ENCODE measurements around the gene GNMT. TPM values are rescaled to one million over a fixed set of nuclear protein-coding genes. Genes with fewer than 3 reads are reported as not detected.

The GNMT gene
- total and polyA plus RNA-seq, 2 donors (not counting 1 experiment from before 2014, with no cell fraction given): 2.0 to 5.9 TPM

DNA sequence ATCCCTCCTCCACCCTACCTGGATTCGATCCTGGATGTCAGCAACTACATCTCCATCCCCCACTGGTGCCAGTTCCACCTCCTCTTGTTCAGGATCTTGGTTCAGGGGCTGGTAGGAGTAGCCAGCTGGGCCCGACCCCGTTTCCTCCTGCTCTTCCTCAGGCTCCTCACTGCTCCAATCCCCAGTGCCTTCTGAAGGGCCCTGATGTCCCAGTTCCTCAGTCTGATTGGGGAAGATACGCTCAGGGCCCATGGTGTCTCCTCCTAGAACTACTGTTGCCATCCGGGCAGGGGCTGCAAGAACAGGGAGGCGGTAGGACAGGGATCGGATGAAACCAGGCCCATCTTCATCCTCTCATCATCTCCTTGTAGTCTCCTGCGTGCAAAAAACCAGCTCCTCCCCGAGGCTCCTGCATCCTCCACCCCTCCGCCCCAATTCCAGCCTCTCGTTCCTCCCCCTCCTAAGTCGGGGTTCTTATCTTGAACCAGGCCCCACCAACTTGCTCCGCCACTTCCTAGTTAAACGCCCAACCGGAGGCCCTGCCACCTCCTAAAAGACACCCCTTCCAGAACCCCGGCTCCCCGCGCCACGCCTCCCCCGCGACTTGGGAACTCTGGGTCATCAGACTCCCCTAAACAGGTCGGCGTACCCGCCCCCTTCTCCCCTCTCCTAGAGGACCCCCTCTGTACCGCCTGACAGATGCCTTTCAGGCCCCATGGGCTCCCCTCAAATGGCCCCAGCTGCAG is 52.7 kb downstream of the GNMT start:
- H3K4me3 ChIP-seq (ENCODE audit: control extremely low read depth in 1 of 5, extremely low read depth in 1 of 5, insufficient read depth in 1 of 5, low read depth in 2 of 5, low read length in 4 of 5): peak overlapping the region; percentile 40 to 79 (median 70)
- H3K36me3 ChIP-seq (replicated peaks in 1 of 2; ENCODE audit: control extremely low read depth in 1 of 2, control insufficient read depth in 1 of 2, extremely low read depth in 1 of 2, insufficient read depth in 2 of 2, low read length in 1 of 2): peaks cover under 1 to 44% of the 10 kb centered on the region in 2 experiments
- peaks cover 64% of the 10 kb centered on the region for H3K79me2 ChIP-seq (ENCODE audit: control insufficient read depth, insufficient read depth, low read length)
- DNase-seq (no peak), ATAC-seq (ENCODE audit: low read depth) (no peak)
- peaks cover 20 to 29% of the 10 kb centered on the region in 2 donors for H3K4me1 ChIP-seq (ENCODE audit: control insufficient read depth in 2 of 2, insufficient read depth in 2 of 2, low read length in 2 of 2)
- WGBS (ENCODE audit: insufficient coverage): 2% methylated on average over 24 of the region's 25 CpGs
- H3K27ac Mint-ChIP-seq: peak overlapping the region; percentile 96
- H3K4me2 ChIP-seq (replicated peaks; ENCODE audit: low read depth, low read length, poor library complexity, severe bottlenecking): peak overlapping the region; percentile 89
- no peak for TF ChIP-seq EZH2 (IDR thresholded peaks at IDR 0.05; ENCODE audit: borderline replicate concordance, insufficient read depth, low read depth, low read length, poor library complexity, severe bottlenecking)
- TF ChIP-seq, protein P1, sequence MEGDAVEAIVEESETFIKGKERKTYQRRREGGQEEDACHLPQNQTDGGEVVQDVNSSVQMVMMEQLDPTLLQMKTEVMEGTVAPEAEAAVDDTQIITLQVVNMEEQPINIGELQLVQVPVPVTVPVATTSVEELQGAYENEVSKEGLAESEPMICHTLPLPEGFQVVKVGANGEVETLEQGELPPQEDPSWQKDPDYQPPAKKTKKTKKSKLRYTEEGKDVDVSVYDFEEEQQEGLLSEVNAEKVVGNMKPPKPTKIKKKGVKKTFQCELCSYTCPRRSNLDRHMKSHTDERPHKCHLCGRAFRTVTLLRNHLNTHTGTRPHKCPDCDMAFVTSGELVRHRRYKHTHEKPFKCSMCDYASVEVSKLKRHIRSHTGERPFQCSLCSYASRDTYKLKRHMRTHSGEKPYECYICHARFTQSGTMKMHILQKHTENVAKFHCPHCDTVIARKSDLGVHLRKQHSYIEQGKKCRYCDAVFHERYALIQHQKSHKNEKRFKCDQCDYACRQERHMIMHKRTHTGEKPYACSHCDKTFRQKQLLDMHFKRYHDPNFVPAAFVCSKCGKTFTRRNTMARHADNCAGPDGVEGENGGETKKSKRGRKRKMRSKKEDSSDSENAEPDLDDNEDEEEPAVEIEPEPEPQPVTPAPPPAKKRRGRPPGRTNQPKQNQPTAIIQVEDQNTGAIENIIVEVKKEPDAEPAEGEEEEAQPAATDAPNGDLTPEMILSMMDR (IDR thresholded peaks at IDR 0.05): no peak
- peak overlapping the region; percentile 35 to 69 for H3K27ac ChIP-seq (ENCODE audit: low read length in 2 of 2)
- no peaks in the 10 kb centered on the region for H3K9me3 Mint-ChIP-seq (ENCODE audit: insufficient read depth)
- peaks cover 55% of the 10 kb centered on the region for H3K4me1 Mint-ChIP-seq
- ChIA-PET CTCF (interaction anchor here (0.6 to 1.9 kb wide), 6 partner anchors 29 to 225 kb away, joined by 3 to 6 read pairs (median 5); partner anchors contain the start of genes CNPY3 and PPP2R5D), POLR2A (interaction anchor here (0.8 to 2.5 kb wide), 8 partner anchors 29 to 1098 kb away, joined by 6 to 22 read pairs (median 10); partner anchors contain the start of genes CNPY3, CUL7, KLC4 and MRPL2)
- H3K4me3 Mint-ChIP-seq: peak overlapping the region; percentile 91
- H3K27me3 Mint-ChIP-seq: no peaks in the 10 kb centered on the region
- H2AFZ ChIP-seq (ENCODE audit: insufficient read depth, low read depth, low read length, poor library complexity, severe bottlenecking): peak overlapping the region; percentile 91
- peak overlapping the region; percentile 73 for H3K9ac ChIP-seq (ENCODE audit: low read length)
- no peaks in the 10 kb centered on the region for H3K9me3 ChIP-seq (ENCODE audit: control extremely low read depth in 1 of 3, control insufficient read depth in 2 of 3, insufficient read depth in 1 of 3, low read length in 2 of 3)
- H3K27me3 ChIP-seq (replicated peaks in 1 of 4; ENCODE audit: control extremely low read depth in 1 of 4, control insufficient read depth in 3 of 4, insufficient read depth in 4 of 4, low read length in 3 of 4): no peaks in the 10 kb centered on the region
- peaks cover 38% of the 10 kb centered on the region for H4K20me1 ChIP-seq (ENCODE audit: control insufficient read depth, insufficient read depth, low read length, poor library complexity, severe bottlenecking)
- intact Hi-C loops (cut with micrococcal nuclease): loop anchor here (1.0 to 5.0 kb wide), 4 partner anchors 8 to 450 kb away; partner anchors contain the start of genes ABCC10, PEX6 and RRP36

Other genes with a start within 250 kb of the GNMT start
- 0.10 and 0.15 TPM in 2 replicates for gene PRPH2, start 238.2 kb upstream of the GNMT start, total RNA-seq
- 0.03 and 0.06 TPM in 2 replicates for gene PRPH2, start 238.2 kb upstream of the GNMT start, polyA plus RNA-seq
- gene TBCC, start 214.7 kb upstream of the GNMT start, total RNA-seq: 54.6 and 55.7 TPM in 2 replicates
- gene TBCC, start 214.7 kb upstream of the GNMT start, polyA plus RNA-seq: 24.8 and 35.7 TPM in 2 replicates
- gene BICRAL, start 178.7 kb upstream of the GNMT start, total RNA-seq: 34.1 and 34.9 TPM in 2 replicates
- 13.1 and 17.5 TPM in 2 replicates for gene BICRAL, start 178.7 kb upstream of the GNMT start, polyA plus RNA-seq
- 95.9 and 100 TPM in 2 replicates for gene RPL7L1, start 81.1 kb upstream of the GNMT start, total RNA-seq
- gene RPL7L1, start 81.1 kb upstream of the GNMT start, polyA plus RNA-seq: 12.8 and 14.5 TPM in 2 replicates
- not detected in 2 replicates for gene PTCRA, start 44.7 kb upstream of the GNMT start, total RNA-seq
- not detected in 2 replicates for gene PTCRA, start 44.7 kb upstream of the GNMT start, polyA plus RNA-seq
- gene CNPY3, start 31.3 kb upstream of the GNMT start, total RNA-seq: 159 and 163 TPM in 2 replicates
- 96.3 and 123 TPM in 2 replicates for gene CNPY3, start 31.3 kb upstream of the GNMT start, polyA plus RNA-seq
- gene PEX6, start 18.4 kb downstream of the GNMT start, total RNA-seq: 16.6 and 17.1 TPM in 2 replicates
- gene PEX6, start 18.4 kb downstream of the GNMT start, polyA plus RNA-seq: 16.0 and 19.9 TPM in 2 replicates
- gene PPP2R5D, start 23.8 kb downstream of the GNMT start, total RNA-seq: 23.6 and 26.3 TPM in 2 replicates
- 21.4 and 23.2 TPM in 2 replicates for gene PPP2R5D, start 23.8 kb downstream of the GNMT start, polyA plus RNA-seq
- gene MEA1, start 53.2 kb downstream of the GNMT start, total RNA-seq: 32.5 and 35.7 TPM in 2 replicates
- 25.6 and 36.7 TPM in 2 replicates for gene MEA1, start 53.2 kb downstream of the GNMT start, polyA plus RNA-seq
- 50.7 and 52.2 TPM in 2 replicates for gene KLHDC3, start 53.5 kb downstream of the GNMT start, total RNA-seq
- 35.4 and 47.4 TPM in 2 replicates for gene KLHDC3, start 53.5 kb downstream of the GNMT start, polyA plus RNA-seq
- gene RRP36, start 60.9 kb downstream of the GNMT start, total RNA-seq: 43.5 and 46.2 TPM in 2 replicates
- gene RRP36, start 60.9 kb downstream of the GNMT start, polyA plus RNA-seq: 18.5 and 22.8 TPM in 2 replicates
- gene CUL7, start 93.1 kb downstream of the GNMT start, total RNA-seq: 21.4 and 22.7 TPM in 2 replicates
- 17.4 and 20.2 TPM in 2 replicates for gene CUL7, start 93.1 kb downstream of the GNMT start, polyA plus RNA-seq
- 43.8 and 45.6 TPM in 2 replicates for gene MRPL2, start 98.7 kb downstream of the GNMT start, total RNA-seq
- 42.7 and 52.8 TPM in 2 replicates for gene MRPL2, start 98.7 kb downstream of the GNMT start, polyA plus RNA-seq
- gene KLC4, start 98.9 kb downstream of the GNMT start, total RNA-seq: 52.7 and 61.9 TPM in 2 replicates
- 30.6 and 33.0 TPM in 2 replicates for gene KLC4, start 98.9 kb downstream of the GNMT start, polyA plus RNA-seq
- not detected in 2 replicates for gene PTK7, start 115.6 kb downstream of the GNMT start, total RNA-seq
- gene PTK7, start 115.6 kb downstream of the GNMT start, polyA plus RNA-seq: 0.29 TPM in 1 of 2 replicates, not detected in the other
- 22.7 and 23.1 TPM in 2 replicates for gene SRF, start 210.5 kb downstream of the GNMT start, total RNA-seq
- gene SRF, start 210.5 kb downstream of the GNMT start, polyA plus RNA-seq: 21.7 and 24.8 TPM in 2 replicates
- gene CUL9, start 221.4 kb downstream of the GNMT start, total RNA-seq: 110 and 115 TPM in 2 replicates
- 98.0 and 129 TPM in 2 replicates for gene CUL9, start 221.4 kb downstream of the GNMT start, polyA plus RNA-seq